Measurements from ENCODE around the gene FCGR3A.

DNA sequence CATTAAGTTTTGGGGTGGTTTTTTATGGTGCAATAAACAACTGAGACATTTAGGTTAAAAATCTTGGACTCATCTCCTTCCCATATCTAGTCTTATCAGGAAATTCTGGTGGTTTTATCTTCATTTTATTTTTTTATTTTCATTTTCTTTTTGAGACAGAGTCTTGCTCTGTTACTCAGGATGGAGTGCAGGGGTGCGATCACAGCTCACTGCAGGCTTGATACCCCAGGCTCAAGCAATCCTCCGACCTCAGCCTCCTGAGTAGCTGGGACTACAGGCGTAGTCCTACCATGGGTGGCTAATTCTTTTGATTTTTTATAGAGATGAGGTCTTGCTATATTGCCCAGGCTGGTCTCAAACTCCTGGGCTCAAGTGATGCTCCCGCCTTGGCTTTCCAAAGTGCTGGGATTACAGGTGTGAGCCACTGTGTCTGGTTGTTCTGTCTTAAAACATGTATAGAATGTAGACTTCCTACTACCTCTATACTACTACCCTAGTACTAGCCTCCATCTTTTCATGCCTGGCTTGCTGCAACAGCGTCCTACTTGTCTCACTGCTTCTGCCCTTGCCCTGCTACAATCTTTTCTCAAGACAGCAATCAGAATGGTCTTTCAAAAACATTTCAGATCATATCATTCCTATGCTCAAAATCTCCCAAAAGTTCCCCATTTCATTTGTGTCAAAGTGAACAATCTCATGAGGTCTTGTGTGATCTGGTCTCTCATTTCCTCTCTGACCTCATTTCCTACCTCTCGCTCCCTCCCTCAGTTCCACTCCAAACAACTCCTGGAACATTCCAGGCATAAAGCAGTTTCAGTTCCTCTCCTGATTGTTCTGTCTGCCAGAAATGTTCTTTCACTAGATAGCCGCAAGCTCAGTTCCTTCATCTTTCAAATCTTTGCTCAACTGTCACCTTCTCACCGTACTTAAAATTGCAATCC lies 50.2 kb downstream of the FCGR3A start:
- TF ChIP-seq, protein P1, sequence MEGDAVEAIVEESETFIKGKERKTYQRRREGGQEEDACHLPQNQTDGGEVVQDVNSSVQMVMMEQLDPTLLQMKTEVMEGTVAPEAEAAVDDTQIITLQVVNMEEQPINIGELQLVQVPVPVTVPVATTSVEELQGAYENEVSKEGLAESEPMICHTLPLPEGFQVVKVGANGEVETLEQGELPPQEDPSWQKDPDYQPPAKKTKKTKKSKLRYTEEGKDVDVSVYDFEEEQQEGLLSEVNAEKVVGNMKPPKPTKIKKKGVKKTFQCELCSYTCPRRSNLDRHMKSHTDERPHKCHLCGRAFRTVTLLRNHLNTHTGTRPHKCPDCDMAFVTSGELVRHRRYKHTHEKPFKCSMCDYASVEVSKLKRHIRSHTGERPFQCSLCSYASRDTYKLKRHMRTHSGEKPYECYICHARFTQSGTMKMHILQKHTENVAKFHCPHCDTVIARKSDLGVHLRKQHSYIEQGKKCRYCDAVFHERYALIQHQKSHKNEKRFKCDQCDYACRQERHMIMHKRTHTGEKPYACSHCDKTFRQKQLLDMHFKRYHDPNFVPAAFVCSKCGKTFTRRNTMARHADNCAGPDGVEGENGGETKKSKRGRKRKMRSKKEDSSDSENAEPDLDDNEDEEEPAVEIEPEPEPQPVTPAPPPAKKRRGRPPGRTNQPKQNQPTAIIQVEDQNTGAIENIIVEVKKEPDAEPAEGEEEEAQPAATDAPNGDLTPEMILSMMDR (IDR thresholded peaks at IDR 0.05) = no peak
- TF ChIP-seq POLR2A (IDR thresholded peaks at IDR 0.05) = no peak
